ENCODE data around the gene IGSF22. TPM values are rescaled to one million over a fixed set of nuclear protein-coding genes. Genes with fewer than 3 reads are reported as not detected.

The IGSF22 gene
- polyA plus RNA-seq, 12 donors, result 1.2 to 10.1 (median 5.3) TPM; not detected in 2

- DNase-seq, result no peak
These were observed 12.1 kb downstream of the IGSF22 start for GRCh38 chr11:18713646-18714442.

DNA sequence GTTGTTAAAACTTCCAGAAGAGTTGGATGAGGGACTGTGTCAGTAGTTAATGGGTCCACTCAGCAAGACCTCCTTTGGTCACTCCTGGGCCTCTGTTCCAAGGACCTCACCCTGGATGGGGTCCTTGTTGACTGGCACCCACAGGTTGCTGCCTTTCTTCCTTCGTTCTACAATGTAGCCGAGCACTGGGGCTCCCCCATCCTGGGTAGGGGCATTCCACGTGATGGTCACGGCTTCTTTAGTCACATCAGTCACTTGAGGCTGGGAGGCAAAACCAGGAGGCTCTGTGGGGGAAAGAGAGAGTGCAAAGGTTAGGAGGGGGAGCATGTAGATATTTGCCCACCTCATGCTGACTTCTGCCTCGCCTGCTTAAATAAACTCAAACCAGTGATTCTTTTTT, 15.4 kb downstream of the IGSF22 start:
- no peak for DNase-seq

- no peak for DNase-seq
These were observed 16.6 kb downstream of the IGSF22 start for GRCh38 chr11:18709414-18709813.

DNA sequence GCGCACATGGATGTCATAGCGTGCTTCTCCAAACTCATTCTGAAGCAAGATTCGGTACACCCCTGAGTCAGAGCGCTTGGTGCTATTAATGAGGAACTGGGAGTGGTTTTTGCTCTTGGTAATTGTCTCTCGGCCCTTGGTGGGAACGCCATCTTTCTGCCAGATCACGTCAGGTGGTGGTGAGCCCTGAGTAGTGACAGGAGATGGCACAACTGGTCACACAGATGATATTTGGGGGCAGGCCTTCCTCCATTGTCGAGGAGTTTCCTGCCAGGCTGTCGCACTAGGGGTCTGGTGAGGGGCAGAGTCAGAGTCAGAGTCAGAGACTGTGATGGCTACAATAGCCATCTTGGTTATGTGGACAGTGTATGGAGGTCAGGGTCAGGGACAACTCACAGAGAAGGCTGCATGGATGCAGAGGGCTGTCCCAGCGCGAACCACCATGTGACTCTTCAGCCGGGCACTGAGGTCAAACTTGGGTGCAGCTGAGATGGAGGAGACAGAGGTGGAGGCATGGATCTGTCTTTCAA, 18.1 kb downstream of the IGSF22 start:
- DNase-seq, result no peak

GRCh38 chr11:18706330-18707243, 19.4 kb downstream of the IGSF22 start:
- peak; percentile 76 for DNase-seq

GRCh38 chr11:18705651-18706281, 20.2 kb downstream of the IGSF22 start:
- peak; percentile 50 for DNase-seq

DNA sequence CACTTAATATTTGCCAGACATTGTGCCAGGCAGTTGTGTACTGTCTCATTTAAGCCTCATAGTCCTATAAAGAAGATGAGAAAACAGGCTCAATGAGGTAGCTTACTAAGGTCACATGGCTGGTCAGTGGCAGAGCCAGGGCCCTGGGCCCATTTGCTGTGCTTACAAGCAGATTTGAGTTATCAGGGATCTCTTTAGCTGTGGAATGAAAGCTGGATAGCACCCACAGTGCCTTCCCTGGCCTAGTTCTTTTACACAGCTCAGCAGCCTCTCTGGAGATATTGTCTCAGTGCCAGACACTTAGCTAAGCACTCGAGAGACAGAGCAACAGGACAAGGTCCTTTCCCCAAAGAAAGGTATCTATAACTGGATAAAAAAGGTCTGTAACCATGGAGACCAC, 21.3 kb downstream of the IGSF22 start:
- no peak for DNase-seq

- no peak for DNase-seq
These were observed 21.8 kb downstream of the IGSF22 start for GRCh38 chr11:18704045-18704645.

DNA sequence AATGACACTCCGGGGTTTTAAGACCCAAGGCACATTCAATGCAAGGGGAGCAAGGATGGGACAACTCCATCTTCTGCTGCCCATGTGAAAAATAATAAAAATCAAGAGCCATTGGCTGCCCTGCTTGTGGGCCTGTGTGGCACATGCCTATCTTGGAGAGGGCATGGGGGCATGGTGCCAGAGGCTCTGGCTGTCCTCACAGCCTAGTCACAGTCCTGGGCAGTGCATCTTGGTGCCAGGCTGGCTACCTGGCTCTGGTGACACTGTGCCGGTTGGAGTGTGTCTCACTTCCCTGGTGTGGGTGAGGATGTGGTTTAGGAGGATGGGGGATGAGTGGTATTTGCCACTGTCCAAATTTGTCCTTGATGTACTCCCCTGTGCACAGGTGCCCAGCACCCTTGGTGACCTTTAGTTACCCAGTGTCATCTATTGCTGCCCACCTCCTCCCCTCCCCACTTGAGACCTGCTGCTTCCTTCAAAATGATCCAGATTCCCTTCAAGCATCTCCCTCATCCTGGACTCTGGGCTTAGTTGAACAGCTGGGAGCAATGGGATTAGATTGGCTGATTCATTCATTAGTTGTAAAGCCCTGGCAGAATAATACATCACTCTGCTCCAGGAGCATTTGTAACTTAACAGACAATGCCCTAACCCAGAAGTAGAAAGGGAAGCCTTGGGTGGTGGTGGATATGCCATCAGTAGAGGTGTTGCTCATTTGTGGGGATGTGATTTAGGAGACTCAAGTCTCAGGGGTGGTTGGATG, 22.8 kb downstream of the IGSF22 start:
- DNase-seq, result no peak

DNA sequence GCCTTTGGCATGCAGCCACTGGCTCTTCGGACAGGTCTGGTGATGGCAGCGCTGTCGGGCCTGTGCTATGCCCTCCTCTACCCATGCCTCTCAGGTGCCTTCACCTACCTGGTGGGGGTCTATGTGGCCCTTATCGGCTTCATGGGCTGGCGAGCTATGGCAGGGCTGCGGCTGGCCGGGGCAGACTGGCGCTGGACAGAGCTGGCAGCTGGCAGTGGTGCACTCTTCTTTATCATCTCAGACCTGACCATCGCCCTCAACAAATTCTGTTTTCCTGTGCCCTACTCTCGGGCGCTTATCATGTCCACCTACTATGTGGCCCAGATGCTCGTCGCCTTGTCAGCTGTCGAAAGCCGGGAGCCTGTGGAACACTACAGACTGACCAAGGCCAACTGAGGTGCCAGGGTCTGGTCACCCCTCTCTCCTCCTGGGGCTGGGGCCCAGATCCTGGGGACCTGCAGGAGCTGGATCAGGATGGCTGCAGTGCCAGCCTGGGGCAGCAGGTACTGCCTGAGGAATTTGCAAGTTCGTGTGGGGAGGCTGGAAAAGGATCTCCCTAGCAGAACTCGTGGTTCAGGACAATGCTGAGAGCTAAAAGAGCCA, 24.3 kb downstream of the IGSF22 start:
- no peak for DNase-seq

GRCh38 chr11:18700872-18701271, 25.1 kb downstream of the IGSF22 start:
- DNase-seq, result no peak

- DNase-seq, result no peak
These were observed 25.6 kb downstream of the IGSF22 start for GRCh38 chr11:18700375-18700774.

- DNase-seq, result no peak
These were observed 26.1 kb downstream of the IGSF22 start for GRCh38 chr11:18699848-18700261.

DNA sequence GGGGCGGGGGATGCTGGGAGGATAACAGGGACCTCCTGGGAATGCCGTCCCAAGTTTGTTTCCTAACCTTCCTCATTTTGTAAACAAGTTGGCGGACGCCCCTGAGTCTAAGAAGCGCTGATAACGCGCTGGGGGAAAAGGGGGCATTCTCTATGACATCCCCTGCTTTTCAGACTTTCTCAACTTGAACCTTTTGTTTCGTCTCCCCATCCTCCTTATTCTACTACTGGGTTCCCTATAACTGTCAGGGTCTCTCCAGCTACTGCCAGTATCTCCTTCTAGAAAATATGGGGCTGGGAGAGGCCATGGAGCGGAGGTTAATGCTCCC, 26.8 kb downstream of the IGSF22 start:
- DNase-seq, result no peak

DNA sequence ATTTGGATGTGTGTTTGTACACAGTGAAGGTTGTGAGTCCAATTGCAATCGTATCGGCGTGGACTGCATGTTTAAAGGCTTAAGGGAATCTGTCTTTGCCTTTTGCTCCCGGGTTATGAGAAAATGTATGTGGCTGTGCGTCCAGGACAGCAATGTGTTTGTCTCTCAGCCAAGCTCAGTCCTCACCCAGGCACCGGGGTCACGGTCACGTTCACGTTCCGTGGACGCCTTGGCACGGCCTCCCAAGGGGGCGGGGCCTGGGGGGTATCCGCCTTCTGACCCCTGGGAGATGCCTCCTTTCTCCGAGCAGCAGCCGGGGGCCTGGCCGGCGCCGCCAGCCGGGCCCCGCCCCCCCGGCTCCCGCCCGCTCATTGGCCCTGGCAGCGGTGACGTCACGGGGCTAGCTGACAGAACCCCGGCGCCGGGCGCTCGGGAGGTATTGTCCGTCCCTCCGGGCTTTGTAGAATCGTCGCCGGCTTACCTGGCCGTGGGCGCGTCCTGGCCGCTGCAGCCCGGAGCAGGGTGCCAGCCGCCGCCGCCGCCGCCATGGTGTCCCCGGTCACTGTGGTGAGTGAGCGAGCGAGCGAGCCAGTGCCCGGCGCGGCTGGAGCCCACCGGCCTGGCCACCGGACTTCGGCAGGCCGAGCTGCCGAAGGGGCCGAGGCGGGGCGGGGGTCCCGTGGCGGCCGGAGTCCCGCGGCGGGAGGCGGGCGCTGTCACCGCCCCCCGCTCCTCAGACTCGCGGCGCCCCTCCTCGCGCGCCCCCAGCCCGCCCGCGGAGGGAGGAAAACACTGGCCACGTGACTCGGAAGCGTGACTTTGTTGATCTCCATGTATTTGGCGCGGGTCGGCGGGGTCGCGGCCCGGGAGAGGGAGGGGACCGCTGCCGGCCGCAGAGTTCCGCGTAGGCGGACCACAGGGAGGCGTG, 27.4 kb downstream of the IGSF22 start, which contains the start of gene TMEM86A:
TSS of gene TMEM86A (plus strand) at position 439 of the 928 bp plus-strand sequence. CDS start at position 547, 108 bp downstream.
- DNase-seq, result peak; percentile 83

DNA sequence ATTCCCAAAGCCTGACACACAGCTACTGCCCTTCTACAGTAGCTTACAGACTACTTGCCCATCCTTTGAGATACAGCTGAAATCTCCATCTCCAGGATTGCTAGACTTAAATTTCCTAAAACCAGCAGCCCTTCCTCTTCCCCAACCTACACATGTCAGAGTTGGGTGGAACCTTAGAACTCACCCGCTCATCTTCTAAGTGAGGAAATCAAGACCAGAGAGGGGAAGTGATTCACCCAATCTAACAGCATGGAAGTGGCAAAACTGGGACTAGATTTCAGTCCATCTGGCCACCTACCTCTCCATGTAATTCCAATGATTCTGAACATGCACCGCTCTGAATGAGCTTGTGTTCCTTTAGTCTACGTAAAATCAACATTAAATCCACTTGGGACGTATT, 28.4 kb downstream of the IGSF22 start:
- no peak for DNase-seq

GRCh38 chr11:18696638-18697225, 29.3 kb downstream of the IGSF22 start:
- DNase-seq, result no peak

DNA sequence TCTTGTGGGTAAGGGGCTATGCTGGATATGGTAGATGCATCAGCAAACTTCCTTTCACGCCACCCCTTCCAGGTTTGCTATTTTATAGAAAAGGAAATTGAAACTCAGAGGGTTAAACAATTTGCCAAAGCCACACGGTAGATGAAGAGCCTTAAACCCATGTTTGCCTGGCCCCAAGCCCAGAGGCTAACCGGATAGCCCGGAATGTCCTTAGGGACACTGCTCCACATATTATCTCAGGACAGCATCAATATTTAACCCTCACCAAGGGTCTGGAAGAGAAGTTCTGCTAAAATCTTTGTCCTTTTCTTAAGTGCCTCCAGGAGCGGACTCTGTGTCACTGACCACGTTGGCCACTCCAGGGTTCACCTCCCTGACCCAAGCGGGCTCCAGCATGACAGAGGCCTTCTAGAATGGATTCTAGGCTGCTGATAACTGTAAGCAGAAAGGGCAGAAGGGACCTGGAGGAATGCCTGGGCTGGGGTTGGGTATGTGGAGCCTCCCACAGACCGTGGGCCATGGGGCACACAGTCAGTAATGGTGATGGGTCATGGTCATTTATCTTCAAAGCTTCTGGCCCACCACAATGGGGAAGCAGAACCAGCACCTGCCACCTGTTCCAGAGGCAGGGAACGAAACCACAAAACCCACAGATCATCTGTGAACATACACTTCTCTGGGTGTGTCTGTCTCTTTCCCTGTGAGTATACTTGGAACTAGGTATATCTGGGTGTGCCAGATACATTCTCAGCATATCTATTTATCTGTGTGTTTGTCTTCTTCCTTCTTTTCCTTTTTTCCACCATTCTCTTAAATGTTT, 32.8 kb downstream of the IGSF22 start:
- DNase-seq, result no peak

All from muscle of arm (tissue), 12 donors.